Measurements from ENCODE around the gene DPM1.

GRCh38 chr20:50953821-50954220, 4.5 kb downstream of the DPM1 start:
- TF ChIP-seq CTCF (IDR thresholded peaks at IDR 0.05) (no peak), EP300 (IDR thresholded peaks at IDR 0.05) (no peak), POLR2AphosphoS5 (IDR thresholded peaks at IDR 0.05) (no peak)
